ENCODE results near the gene SLC46A3. TPM values are rescaled to one million over a fixed set of nuclear protein-coding genes. Genes with fewer than 3 reads are reported as not detected.

The SLC46A3 gene
- total RNA-seq, 6 donors from 2014 or later: 5.8 to 25.0 (median 14.6) TPM

DNA sequence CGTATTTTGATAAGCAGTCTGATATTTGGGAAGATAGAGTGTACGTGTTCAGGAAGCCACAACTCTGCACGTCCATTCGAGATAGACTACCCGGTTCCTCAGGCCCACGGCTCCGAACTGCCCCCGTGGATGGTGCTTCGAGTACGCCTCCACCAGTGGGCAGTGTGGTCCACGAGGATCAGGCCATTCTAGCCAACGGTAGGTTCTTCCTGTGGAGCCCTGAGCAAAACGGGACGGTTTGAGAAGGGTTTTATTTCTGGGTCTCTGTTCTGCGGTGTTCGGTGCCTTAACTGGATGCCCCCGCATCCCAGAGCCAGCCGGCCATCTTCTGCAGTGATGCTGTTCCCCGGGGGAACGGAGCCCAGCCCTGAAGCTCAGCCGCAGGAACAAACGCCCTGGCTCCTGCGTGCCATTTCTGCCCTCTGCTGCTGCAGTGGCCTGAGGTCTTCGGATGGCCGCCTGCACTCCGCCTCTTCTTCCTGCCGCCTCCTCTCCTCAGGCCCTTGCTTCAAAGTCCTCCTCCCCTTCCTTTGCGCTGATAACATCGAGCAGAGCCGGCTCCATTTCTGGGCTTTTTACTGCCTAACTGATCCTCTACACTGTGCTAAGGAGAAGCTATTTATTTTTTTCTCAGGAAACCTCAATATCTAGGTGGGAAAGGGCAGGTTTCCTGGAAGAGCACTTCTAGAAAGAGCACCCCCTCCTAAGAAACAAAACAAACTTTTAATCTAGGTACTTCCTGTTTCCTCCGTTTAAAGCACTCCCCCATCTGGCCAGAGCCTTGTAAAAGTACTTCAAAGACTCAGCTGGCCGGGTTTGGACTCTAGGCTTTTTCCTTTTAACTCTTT is 36.2 kb upstream of the SLC46A3 start:
- ATAC-seq (ENCODE audit: low FRiP score in 2 of 2) (peak; percentile 62 to 69), DNase-seq (peak; percentile 38 to 68)
- Histone ChIP-seq H3K9me3 (peaks cover 0 to 17% (median 5%) of the 10 kb centered on the region in 4 donors), H3K4me1 (peaks cover 10 to 26% (median 14%) of the 10 kb centered on the region in 4 donors), H3K36me3 (no peaks in the 10 kb centered on the region), H3K27me3 (no peaks in the 10 kb centered on the region), H3K4me3 (peak overlapping the region in 3 of 4 donors; percentile 10 to 40 (median 37)), H3K27ac (peak overlapping the region; percentile 56 to 83 (median 76))
- TF ChIP-seq POLR2A (IDR thresholded peaks at IDR 0.05) (no peak), POLR2AphosphoS5 (IDR thresholded peaks at IDR 0.05) (peak in 1 of 2 donors; percentile 14), EP300 (IDR thresholded peaks at IDR 0.05) (no peak)
- TF ChIP-seq, protein P1, sequence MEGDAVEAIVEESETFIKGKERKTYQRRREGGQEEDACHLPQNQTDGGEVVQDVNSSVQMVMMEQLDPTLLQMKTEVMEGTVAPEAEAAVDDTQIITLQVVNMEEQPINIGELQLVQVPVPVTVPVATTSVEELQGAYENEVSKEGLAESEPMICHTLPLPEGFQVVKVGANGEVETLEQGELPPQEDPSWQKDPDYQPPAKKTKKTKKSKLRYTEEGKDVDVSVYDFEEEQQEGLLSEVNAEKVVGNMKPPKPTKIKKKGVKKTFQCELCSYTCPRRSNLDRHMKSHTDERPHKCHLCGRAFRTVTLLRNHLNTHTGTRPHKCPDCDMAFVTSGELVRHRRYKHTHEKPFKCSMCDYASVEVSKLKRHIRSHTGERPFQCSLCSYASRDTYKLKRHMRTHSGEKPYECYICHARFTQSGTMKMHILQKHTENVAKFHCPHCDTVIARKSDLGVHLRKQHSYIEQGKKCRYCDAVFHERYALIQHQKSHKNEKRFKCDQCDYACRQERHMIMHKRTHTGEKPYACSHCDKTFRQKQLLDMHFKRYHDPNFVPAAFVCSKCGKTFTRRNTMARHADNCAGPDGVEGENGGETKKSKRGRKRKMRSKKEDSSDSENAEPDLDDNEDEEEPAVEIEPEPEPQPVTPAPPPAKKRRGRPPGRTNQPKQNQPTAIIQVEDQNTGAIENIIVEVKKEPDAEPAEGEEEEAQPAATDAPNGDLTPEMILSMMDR (IDR thresholded peaks at IDR 0.05): peak in 3 of 6 experiments; percentile 19 to 27 (median 21)
- WGBS, 2 donors: 39 to 52% methylated on average over 20 to 32 of the region's 32 CpGs

DNA sequence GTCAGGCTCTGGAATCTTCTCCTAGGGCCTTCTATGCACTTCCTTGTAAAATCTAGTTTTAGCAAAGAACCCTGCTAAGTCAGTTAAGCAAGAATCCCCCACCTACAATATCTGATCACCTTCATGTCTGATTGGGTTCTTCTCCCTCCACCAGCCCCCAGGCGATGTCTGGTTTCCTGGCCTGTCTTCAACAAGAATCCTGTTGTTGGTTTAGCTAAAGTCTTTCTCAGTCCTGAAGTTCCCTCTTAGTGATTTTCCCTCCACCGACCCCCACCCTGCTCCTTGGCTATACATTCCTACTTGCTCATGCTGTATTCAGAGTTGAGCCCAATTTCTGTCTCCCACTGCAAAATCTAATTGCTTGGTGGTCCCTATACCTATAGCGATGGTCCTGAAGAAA is 35.2 kb upstream of the SLC46A3 start:
- Histone ChIP-seq H3K36me3 (no peaks in the 10 kb centered on the region), H3K4me3 (no peak overlapping the region), H3K9me3 (peaks cover 0 to 11% (median 5%) of the 10 kb centered on the region in 4 donors), H3K27ac (peak overlapping the region in 3 of 4 donors; percentile 74 to 83 (median 79)), H3K27me3 (no peaks in the 10 kb centered on the region), H3K4me1 (peaks cover 10 to 26% (median 14%) of the 10 kb centered on the region in 4 donors)
- TF ChIP-seq POLR2AphosphoS5 (IDR thresholded peaks at IDR 0.05): no peak
- TF ChIP-seq, protein P1 (IDR thresholded peaks at IDR 0.05): no peak
- no peak for ATAC-seq (ENCODE audit: low FRiP score in 2 of 2)
- 94 to 95% methylated on average over 3 of the region's 3 CpGs for WGBS, 2 donors
- DNase-seq: no peak

DNA sequence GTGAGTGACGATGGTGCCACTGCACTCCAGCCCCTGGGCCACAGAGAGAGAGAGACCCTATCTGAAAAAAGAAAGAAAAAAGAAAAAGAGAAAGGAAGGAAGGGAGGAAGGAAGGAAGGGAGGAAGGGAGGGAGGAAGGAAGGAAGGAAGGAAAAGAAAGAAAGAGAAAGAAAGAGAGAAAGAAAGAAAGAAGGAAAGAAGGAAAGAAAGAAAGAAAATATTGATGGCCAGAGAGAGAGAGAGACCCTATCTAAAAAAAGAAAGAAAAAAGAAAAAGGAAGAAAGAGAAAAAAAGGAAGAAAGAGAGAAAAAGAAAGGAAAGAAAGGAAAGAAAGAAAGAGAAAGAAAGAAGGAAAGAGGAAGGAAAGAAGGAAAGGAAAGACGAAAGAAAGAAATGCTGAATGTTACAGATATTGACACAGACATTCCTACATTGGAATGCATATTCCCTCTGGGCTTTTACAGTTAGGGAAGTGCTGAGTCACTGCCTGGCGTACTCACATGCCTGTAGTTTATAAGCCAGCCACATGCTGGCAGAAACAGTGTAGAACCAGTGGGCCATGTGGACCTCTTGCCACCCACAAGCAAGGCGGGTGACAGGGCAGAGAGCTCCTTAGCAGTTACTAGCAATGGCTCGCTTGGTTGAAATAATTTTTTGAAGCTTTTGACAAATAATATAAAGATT is 34.6 kb upstream of the SLC46A3 start:
- DNase-seq (peak in 1 of 2 donors; percentile 83), ATAC-seq (ENCODE audit: low FRiP score in 2 of 2) (peak; percentile 79 to 80)
- Histone ChIP-seq H3K36me3 (no peaks in the 10 kb centered on the region), H3K9me3 (peaks cover 0 to 5% (median 2%) of the 10 kb centered on the region in 4 donors), H3K4me1 (peaks cover 10 to 26% (median 14%) of the 10 kb centered on the region in 4 donors), H3K27ac (peak overlapping the region in 3 of 4 donors; percentile 74 to 83 (median 79)), H3K27me3 (no peaks in the 10 kb centered on the region), H3K4me3 (no peak overlapping the region)
- no peak for TF ChIP-seq POLR2AphosphoS5 (IDR thresholded peaks at IDR 0.05)
- TF ChIP-seq, protein P1 (IDR thresholded peaks at IDR 0.05): peak in 1 of 6 experiments; percentile 19
- WGBS, 2 donors: 54 to 59% methylated on average over 5 of the region's 5 CpGs

DNA sequence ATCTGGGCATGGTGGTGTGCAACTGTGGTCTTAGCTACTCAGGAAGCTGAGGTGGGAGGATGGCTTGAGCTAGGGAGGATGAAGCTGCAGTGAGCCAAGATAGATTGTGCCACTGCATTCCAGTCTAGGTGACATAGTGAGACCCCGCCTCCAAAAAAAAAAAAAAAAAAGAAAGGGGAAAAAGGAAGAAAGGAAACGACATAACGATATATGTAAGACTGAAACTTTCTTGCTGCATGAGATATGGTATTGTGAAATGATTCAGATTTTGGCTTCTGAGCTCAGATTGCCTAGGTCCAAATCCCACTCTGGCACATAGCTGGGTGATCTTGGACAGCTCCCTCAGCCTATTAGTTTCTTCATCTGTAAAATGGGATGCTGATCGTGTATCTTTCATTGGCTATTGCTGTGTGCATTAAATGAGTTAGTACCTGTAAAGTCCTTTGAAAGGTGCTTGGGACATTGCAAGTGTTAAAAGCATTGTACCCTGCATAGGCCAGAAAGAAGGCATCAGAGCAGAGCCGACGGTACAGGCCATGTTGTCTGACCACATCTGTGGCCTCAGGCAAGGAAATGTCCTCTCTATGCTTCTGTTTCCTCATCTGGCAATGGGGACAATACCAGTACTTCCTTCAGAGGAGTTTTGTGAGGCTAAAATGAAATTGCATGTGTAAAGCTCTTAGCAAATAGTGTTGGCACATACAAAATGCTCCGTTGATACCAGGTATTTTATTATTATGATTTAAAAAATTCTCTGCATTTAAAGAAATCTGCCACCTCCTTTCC is 32.6 kb upstream of the SLC46A3 start:
- no peak overlapping the region for H3K4me3 ChIP-seq
- no peak for TF ChIP-seq POLR2AphosphoS5 (IDR thresholded peaks at IDR 0.05)
- no peak for TF ChIP-seq EP300 (IDR thresholded peaks at IDR 0.05)
- no peaks in the 10 kb centered on the region for H3K9me3 ChIP-seq
- H3K36me3 ChIP-seq: no peaks in the 10 kb centered on the region
- WGBS, 2 donors: 56 to 74% methylated on average over 7 of the region's 7 CpGs
- H3K4me1 ChIP-seq: peaks cover 10 to 26% (median 14%) of the 10 kb centered on the region in 4 donors
- DNase-seq (no peak), ATAC-seq (ENCODE audit: low FRiP score in 2 of 2) (no peak)
- no peaks in the 10 kb centered on the region for H3K27me3 ChIP-seq
- H3K27ac ChIP-seq: no peak overlapping the region

Measured in upper lobe of left lung (tissue), 6 donors.